HCT116 (cell line): ENCODE data around the gene TSPAN5. TPM values are rescaled to one million over a fixed set of nuclear protein-coding genes. Genes with fewer than 3 reads are reported as not detected.

Experiments used
- ATAC-seq: fragments of 200-7000 bp; cut with Tn5 transposase; 2 replicates; pipeline ENCODE4 v1.9.1; 2020; ENCODE audit warnings: mild to moderate bottlenecking, moderate library complexity
- BruUV-seq: library from RNA; stranded (reverse); fragments of 400-500 nt; replicated peaks from 2 replicates; lab custom pipeline; 2021; lab: Mats Ljungman, UMichigan
- CTCF ChIA-PET: fragments of 300-600 bp; sonication (Branson Sonifier 250); formaldehyde crosslinking; loops from one replicate; lab custom pipeline; 2021; ENCODE audit warnings: antibody characterized with exemption; lab: Charles Lee
- POLR2A ChIA-PET: fragments of 300-600, 350-600 bp; sonication (Branson Sonifier 250); formaldehyde crosslinking; loops from one replicate; lab custom pipeline; 2021; ENCODE audit warnings: antibody characterized with exemption; lab: Charles Lee
- RAD21 ChIA-PET, 2 experiments: fragments of 300-600 bp; sonication (Branson Sonifier 250); formaldehyde crosslinking; loops; one replicate each; lab custom pipeline; 2023; ENCODE audit warnings: low total read pairs in 2 of 2; ENCODE audit not compliant: uncharacterized antibody in 2 of 2, unreplicated experiment in 2 of 2, low non-redundant PET in 1 of 2; lab: Charles Lee
- DNase-seq: peaks from one replicate; pipeline ENCODE4 v3.0.0-alpha.2; 2010; ENCODE audit warnings: low read depth, low spot score
- H2AFZ ChIP-seq: fragments of 200-600 bp; shearing (Covaris generic), sonication (generic); 2 replicates; pipeline ENCODE4 v1.6.1; 2017; ENCODE audit warnings: low read depth, mixed run types, mixed read lengths, antibody characterized with exemption, low read length; ENCODE audit not compliant: poor library complexity, severe bottlenecking
- H3K27ac ChIP-seq: 2 replicates; pipeline ENCODE4 v1.5.1; 2012; ENCODE audit warnings: low read depth, low read length
- H3K27me3 ChIP-seq: fragments of 200-600 bp; sonication (generic); 2 replicates; pipeline ENCODE4 v1.6.1; 2016; ENCODE audit warnings: mixed run types, low read length, mixed read lengths; ENCODE audit not compliant: insufficient read depth
- H3K36me3 ChIP-seq, 2 experiments: fragments of 200-500 bp in 1 of 2; fragments of 200-600 bp in 1 of 2; sonication (Bioruptor generic) in 1 of 2; sonication (generic) in 1 of 2; 2 replicates each; pipeline versions ENCODE4 v1.5.1 to v1.6.1; 2014 to 2016; ENCODE audit warnings: low read length in 2 of 2, inconsistent platforms in 1 of 2, mixed read lengths in 1 of 2, mixed run types in 1 of 2; ENCODE audit not compliant: insufficient read depth in 2 of 2, control insufficient read depth in 1 of 2
- H3K4me1 ChIP-seq, 2 experiments: fragments of 200-600 bp in 1 of 2; sonication (generic) in 1 of 2; 2 replicates each; pipeline versions ENCODE4 v1.5.1 to v1.6.1; 2012 to 2017; ENCODE audit warnings: low read length in 2 of 2, inconsistent platforms in 1 of 2, mild to moderate bottlenecking in 1 of 2, mixed read lengths in 1 of 2, mixed run types in 1 of 2, moderate library complexity in 1 of 2; ENCODE audit not compliant: insufficient read depth in 2 of 2, control insufficient read depth in 1 of 2
- H3K4me2 ChIP-seq: fragments of 200-600 bp; sonication (generic); 2 replicates; pipeline ENCODE4 v1.6.1; 2017; ENCODE audit warnings: mixed run types, low read length, mixed read lengths
- H3K4me3 ChIP-seq, 2 experiments: fragments of 200-600 bp in 1 of 2; sonication (generic) in 1 of 2; replicated peaks in 1 of 2; 2 replicates each; pipeline ENCODE4 v1.5.1; 2011 to 2016; ENCODE audit warnings: low read length in 2 of 2, control low read depth in 1 of 2, low read depth in 1 of 2, mild to moderate bottlenecking in 1 of 2, mixed read lengths in 1 of 2, mixed run types in 1 of 2
- H3K79me2 ChIP-seq: fragments of 200-600 bp; sonication (generic); 2 replicates; pipeline ENCODE4 v1.6.1; 2017; ENCODE audit warnings: mild to moderate bottlenecking, mixed run types, low read length, moderate library complexity, mixed read lengths; ENCODE audit not compliant: insufficient read depth
- H3K9ac ChIP-seq: fragments of 200-600 bp; sonication (generic); 2 replicates; pipeline ENCODE4 v1.6.1; 2016; ENCODE audit warnings: low read length, mixed read lengths
- H3K9me2 ChIP-seq: fragments of 200-600 bp; sonication (generic), shearing (Covaris generic); 2 replicates; pipeline ENCODE4 v1.6.1; 2017; ENCODE audit warnings: mixed run types, mild to moderate bottlenecking, moderate library complexity; ENCODE audit not compliant: insufficient read depth
- H3K9me3 ChIP-seq, 2 experiments: fragments of 200-500 bp in 1 of 2; fragments of 200-600 bp in 1 of 2; sonication (Bioruptor generic) in 1 of 2; sonication (generic) in 1 of 2; 2 replicates each; pipeline ENCODE4 v1.6.1; 2014 to 2017; ENCODE audit warnings: low read length in 2 of 2, mixed read lengths in 2 of 2, inconsistent platforms in 1 of 2, low read depth in 1 of 2, mild to moderate bottlenecking in 1 of 2, mixed run types in 1 of 2, moderate library complexity in 1 of 2; ENCODE audit not compliant: control insufficient read depth in 1 of 2, insufficient read depth in 1 of 2
- H4K20me1 ChIP-seq: fragments of 200-600 bp; sonication (generic), shearing (Covaris generic); 2 replicates; pipeline ENCODE4 v1.6.1; 2017; ENCODE audit warnings: mixed run types, mild to moderate bottlenecking, moderate library complexity; ENCODE audit not compliant: insufficient read depth
- ATF3 ChIP-seq: IDR thresholded peaks from 2 replicates; pipeline ENCODE4 v1.6.1; 2012
- CBX3 ChIP-seq: IDR thresholded peaks from 2 replicates; pipeline ENCODE4 v1.6.1; 2012; ENCODE audit warnings: low read depth
- CTCF ChIP-seq, 3 experiments: fragments of 200-600 bp in 1 of 3; sonication (generic) in 1 of 3; IDR thresholded peaks in 2 of 3; conservative IDR thresholded peaks in 1 of 3; 2 replicates each; pipeline ENCODE4 v1.5.1; 2012 to 2017; ENCODE audit warnings: low read depth in 2 of 3, low read length in 2 of 3, antibody characterized with exemption in 1 of 3, borderline replicate concordance in 1 of 3, control low read depth in 1 of 3, mild to moderate bottlenecking in 1 of 3, mixed read lengths in 1 of 3, mixed run types in 1 of 3, moderate library complexity in 1 of 3; ENCODE audit not compliant: insufficient read depth in 1 of 3
- ELF1 ChIP-seq: IDR thresholded peaks from 2 replicates; pipeline ENCODE4 v1.6.1; 2012; ENCODE audit warnings: low read depth, borderline replicate concordance
- EZH2 ChIP-seq: fragments of 200-600 bp; sonication (generic); IDR thresholded peaks from 2 replicates; pipeline ENCODE4 v1.6.1; 2017; ENCODE audit warnings: antibody characterized with exemption, mixed run types
- EZH2phosphoT487 ChIP-seq: fragments of 200-600 bp; IDR thresholded peaks from 2 replicates; pipeline ENCODE4 v1.6.1; 2018; ENCODE audit warnings: antibody characterized with exemption, borderline replicate concordance
- POLR2A ChIP-seq: IDR thresholded peaks from 2 replicates; pipeline ENCODE4 v1.7.0; 2011; ENCODE audit warnings: borderline replicate concordance; ENCODE audit not compliant: insufficient read depth, insufficient read length; ENCODE audit errors: extremely low read depth
- YY1 ChIP-seq: IDR thresholded peaks from 2 replicates; pipeline ENCODE4 v1.6.1; 2011; ENCODE audit warnings: low read length, low read depth, moderate library complexity, mild to moderate bottlenecking; ENCODE audit not compliant: insufficient replicate concordance; ENCODE audit errors: extremely low read depth
- ZFX ChIP-seq: fragments of 450-650 bp; IDR thresholded peaks from 2 replicates; pipeline ENCODE4 v1.6.1; 2017
- intact Hi-C: fragments of 100-400 bp; cut with micrococcal nuclease; formaldehyde crosslinking; loops from 2 replicates; pipeline ENCODE4 v1.10.0; 2022
- total RNA-seq: library from RNA; stranded (reverse); gene quantifications from one replicate; pipeline ENCODE4 v1.2.1, GENCODE V29; 2021; ENCODE audit not compliant: unreplicated experiment
- TF ChIP-seq, protein P1 (sequence below): IDR thresholded peaks from 2 replicates; pipeline ENCODE4 v1.6.1; 2012; ENCODE audit warnings: low read depth

Gene TSPAN5
- total RNA-seq, 1 experiment from 2014 or later: 56.8 TPM

DNA sequence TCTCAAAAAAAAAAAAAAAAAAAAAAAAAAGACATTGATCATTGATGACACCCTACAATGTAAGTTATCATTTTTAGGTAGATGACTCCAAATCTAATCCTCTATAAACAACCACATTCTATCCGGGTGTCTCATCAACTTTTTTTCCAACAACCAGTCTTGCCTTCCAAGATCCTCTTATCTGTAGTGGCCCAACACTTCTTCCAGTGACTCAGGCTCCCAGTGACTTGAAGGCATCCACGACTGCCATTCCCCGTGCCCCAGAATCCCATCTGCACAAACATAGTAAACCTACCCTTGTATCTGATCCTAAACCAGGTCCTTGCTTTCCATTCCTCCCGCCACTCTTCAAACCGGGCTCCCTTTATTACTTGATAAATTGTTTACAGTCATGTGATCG lies 15.6 kb upstream of the TSPAN5 start:
- no peaks in the 10 kb centered on the region; a peak in 1 of 4 replicates for H3K4me1 ChIP-seq
- no peak for DNase-seq
- ChIA-PET POLR2A (interaction anchor here (0.5 kb wide), 1 partner anchor 68 kb away, joined by 3 read pairs; no protein-coding TSS in a partner anchor), RAD21 (no interaction called here)
- H3K4me3 ChIP-seq: no peak overlapping the region
- BruUV-seq: no TSS peak
- no peak overlapping the region for H3K9ac ChIP-seq
- no peak overlapping the region for H3K27ac ChIP-seq
- no peak for ATAC-seq
- H3K79me2 ChIP-seq: no peaks in the 10 kb centered on the region
- intact Hi-C loops: no loop called here
- H2AFZ ChIP-seq: no peak overlapping the region
- no peaks in the 10 kb centered on the region for H3K9me2 ChIP-seq
- H3K9me3 ChIP-seq: no peaks in the 10 kb centered on the region
- TF ChIP-seq ZFX: no peak
- no peak for TF ChIP-seq ELF1
- TF ChIP-seq, protein P1, sequence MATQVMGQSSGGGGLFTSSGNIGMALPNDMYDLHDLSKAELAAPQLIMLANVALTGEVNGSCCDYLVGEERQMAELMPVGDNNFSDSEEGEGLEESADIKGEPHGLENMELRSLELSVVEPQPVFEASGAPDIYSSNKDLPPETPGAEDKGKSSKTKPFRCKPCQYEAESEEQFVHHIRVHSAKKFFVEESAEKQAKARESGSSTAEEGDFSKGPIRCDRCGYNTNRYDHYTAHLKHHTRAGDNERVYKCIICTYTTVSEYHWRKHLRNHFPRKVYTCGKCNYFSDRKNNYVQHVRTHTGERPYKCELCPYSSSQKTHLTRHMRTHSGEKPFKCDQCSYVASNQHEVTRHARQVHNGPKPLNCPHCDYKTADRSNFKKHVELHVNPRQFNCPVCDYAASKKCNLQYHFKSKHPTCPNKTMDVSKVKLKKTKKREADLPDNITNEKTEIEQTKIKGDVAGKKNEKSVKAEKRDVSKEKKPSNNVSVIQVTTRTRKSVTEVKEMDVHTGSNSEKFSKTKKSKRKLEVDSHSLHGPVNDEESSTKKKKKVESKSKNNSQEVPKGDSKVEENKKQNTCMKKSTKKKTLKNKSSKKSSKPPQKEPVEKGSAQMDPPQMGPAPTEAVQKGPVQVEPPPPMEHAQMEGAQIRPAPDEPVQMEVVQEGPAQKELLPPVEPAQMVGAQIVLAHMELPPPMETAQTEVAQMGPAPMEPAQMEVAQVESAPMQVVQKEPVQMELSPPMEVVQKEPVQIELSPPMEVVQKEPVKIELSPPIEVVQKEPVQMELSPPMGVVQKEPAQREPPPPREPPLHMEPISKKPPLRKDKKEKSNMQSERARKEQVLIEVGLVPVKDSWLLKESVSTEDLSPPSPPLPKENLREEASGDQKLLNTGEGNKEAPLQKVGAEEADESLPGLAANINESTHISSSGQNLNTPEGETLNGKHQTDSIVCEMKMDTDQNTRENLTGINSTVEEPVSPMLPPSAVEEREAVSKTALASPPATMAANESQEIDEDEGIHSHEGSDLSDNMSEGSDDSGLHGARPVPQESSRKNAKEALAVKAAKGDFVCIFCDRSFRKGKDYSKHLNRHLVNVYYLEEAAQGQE: no peak
- no peak for TF ChIP-seq ATF3
- no peak for TF ChIP-seq EZH2phosphoT487
- TF ChIP-seq POLR2A: no peak
- no peak for TF ChIP-seq CBX3
- no peak for TF ChIP-seq YY1
- TF ChIP-seq CTCF (IDR thresholded peaks at IDR 0.05 in 2 of 3, conservative IDR thresholded peaks at IDR 0.05 in 1 of 3; ENCODE audit: borderline replicate concordance in 1 of 3, insufficient read depth in 1 of 3, low read depth in 2 of 3, low read length in 2 of 3): no peak
- TF ChIP-seq EZH2: no peak
- TF ChIP-seq, all 23 proteins: peak for 0
- CTCF ChIA-PET: no interaction called here
- H3K36me3 ChIP-seq: no peaks in the 10 kb centered on the region
- no peak overlapping the region for H3K4me2 ChIP-seq
- H3K27me3 ChIP-seq: no peaks in the 10 kb centered on the region
- H4K20me1 ChIP-seq: no peaks in the 10 kb centered on the region
